GM18951 (cell line): ENCODE measurements around the gene INPP5D.
"Not testable (repeated sequence)": the region's sequence is repeated elsewhere in the genome, so short reads cannot be mapped to it uniquely, and the experiment has no call there.

Experiments used
- POLR2A ChIP-seq: IDR thresholded peaks from 4 replicates; pipeline ENCODE4 v1.6.1; 2011; ENCODE audit warnings: mild to moderate bottlenecking; ENCODE audit not compliant: insufficient read length, insufficient read depth; ENCODE audit errors: extremely low read depth
- in situ Hi-C: fragments of 300-500 bp; cut with MboI; formaldehyde crosslinking; loops from one replicate; pipeline ENCODE4 v1.12.0; 2022; ENCODE audit warnings: low sequenced_read_pairs, mixed read lengths, inconsistent platforms; ENCODE audit not compliant: unreplicated experiment

INPP5D gene

GRCh38 chr2:233059797-233060500 lies at the start of gene INPP5D:
Gene INPP5D (plus strand): TSS chr2:233060342. CDS start chr2:233060479, 137 bp downstream.
- TF ChIP-seq POLR2A: peak; percentile 92
- in situ Hi-C loops: no loop called here

DNA sequence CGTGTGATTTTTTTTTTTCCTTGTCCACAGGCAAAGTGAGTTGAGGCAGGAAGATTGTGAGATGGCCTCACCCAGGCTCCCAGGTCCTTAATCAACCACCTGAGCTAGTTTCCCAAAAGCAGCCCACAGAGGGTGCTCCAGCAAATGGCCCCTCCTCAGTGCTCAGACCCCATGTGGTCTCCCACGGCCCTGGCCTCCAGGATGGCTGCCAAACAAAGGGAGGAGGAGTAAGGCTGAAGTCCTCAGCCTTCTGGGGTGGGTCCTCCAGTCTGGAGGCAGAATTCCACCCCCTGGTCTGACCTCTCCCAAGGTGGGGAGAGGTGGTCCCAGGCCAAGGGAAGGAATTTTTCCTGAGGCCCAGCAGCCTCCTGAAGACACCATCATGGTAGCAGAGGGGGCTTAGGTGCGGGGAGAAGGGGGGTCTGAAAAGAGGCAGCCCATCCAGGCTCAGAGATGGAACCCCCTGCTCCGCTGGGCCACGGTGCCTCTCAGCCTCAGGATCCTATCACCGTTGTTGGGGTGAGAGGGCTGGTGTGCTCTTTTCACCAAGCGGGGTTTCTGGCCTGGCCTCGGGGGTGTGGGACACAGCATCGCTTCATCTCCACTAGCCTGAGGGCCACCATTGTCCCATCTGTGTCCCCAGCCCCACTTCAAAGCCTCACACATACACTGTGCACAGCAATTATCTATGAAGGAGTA lies 49.4 kb upstream of the INPP5D start:
- no peak for TF ChIP-seq POLR2A
- in situ Hi-C loops: no loop called here

DNA sequence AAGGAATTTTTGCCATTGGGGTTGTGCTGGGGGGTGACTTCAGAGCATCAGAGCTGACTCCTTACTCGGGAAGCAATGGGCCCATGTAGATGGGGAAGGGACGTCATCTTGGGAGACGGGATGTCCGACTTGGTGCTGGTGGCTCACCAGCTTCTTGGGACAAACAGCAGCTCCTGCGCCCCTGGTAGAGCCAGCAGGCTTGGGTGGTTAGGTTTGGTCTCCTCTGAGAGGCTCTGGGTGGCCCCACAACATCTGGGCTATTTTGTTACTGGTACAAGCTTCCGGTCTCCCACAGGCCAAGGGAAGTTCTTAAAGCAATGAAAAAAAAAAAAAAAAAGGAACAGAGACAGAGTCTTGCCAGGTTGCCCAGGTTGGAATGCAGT lies 48.9 kb upstream of the INPP5D start:
- in situ Hi-C loops: no loop called here
- TF ChIP-seq POLR2A: no peak

DNA sequence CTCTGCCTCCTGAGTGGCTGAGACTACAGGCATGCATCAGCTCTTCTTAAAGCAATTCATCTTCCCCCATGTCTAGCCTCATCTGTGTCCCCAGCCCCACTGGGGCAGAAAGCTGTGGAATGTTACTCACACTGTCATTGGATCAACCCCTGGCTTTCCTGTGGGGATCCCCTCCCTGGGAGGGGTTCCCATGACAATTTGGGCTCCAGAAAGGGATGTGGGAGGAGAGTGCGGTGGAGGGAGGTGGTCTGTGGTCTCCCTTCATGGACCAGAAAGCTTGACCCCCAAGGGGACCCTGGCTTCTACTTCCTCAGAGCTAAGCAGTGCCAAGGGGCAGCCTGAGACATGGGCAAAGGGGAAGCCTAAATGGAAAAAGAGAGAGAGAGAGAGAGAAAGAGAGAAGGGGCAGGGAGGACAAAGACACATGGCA lies 48.4 kb upstream of the INPP5D start:
- in situ Hi-C loops: no loop called here
- TF ChIP-seq POLR2A: no peak

DNA sequence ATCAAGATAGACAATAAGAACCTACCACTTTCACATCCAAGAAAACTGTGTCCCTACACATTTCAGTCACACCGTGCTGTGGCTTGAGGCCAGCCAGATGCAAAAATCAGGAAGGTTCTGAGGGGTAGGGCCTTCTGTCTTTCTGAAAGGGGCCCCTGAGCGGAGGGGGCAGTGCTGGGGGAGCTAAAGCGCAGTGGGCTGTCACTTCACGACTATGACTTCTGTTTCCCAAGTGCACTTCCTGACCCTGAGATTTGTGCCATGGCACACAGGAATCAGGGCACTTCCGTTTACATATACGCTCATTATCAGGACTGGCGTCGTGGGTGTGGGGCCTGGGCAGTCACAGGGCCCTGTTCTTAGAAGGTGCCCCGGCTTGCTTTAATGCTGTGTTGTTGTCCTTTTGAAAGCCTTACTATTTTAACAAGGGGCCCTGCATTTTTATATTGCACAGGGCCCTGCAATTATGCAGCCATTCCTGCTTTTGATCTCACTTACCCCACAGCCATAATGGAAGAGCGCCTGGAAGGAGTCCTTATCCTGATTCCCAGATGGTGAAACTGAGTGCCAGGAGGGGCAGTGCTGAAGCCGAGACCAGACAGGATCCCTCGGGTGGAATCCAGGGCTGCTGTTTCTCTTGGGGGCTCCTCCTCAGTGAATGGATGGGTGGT lies 47.7 kb upstream of the INPP5D start:
- in situ Hi-C loops: no loop called here
- no peak for TF ChIP-seq POLR2A

GRCh38 chr2:233013027-233013461 lies 47.1 kb upstream of the INPP5D start, which contains the start of gene NGEF:
Gene NGEF (minus strand): TSS chr2:233013256. CDS start chr2:232974890, 38,366 bp downstream.
- in situ Hi-C loops: no loop called here
- TF ChIP-seq POLR2A: no peak

DNA sequence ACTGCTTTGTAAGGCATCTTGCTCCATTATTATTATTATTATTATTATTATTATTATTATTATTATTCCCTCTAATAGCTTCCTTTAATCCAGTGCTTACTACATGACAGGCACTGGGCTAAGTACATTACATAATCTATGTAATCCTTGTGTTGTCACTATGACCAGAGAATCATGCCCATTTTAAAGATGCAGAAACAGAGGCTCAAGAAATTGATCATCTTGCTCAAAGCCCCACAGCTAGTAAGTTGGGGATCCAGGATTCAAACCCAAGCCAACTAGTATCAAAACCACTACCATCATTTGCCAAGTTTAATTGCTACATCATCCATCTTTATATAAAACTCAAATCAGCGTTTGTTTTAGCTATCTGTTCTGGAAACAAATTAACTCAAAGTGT lies 46.5 kb upstream of the INPP5D start:
- in situ Hi-C loops: no loop called here
- TF ChIP-seq POLR2A: no peak

DNA sequence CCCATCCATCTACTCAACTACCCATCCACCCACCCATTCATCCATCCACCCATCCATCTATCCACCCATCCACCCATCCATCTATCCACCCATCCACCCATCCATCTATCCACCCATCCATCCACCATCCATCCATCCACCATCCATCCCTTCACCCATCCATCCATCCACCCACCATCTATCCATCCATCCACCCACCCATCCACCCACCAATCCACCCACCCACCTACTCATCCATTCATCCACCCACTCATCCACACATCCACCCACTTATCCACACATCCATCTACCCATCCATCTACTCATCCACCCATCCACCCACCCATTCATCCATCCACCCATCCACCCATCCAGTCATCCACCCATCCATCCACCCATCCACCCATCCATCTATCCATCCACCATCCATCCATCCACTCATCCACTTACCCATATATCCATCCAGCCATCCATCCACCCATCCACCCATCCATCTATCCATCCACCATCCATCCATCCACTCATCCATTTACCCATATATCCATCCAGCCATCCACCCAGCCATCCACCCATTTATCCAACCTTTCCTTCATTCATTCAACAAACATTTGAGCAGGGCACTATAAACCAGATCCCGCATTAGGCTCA lies 45.0 kb upstream of the INPP5D start:
- no peak for TF ChIP-seq POLR2A
- in situ Hi-C loops: no loop called here

DNA sequence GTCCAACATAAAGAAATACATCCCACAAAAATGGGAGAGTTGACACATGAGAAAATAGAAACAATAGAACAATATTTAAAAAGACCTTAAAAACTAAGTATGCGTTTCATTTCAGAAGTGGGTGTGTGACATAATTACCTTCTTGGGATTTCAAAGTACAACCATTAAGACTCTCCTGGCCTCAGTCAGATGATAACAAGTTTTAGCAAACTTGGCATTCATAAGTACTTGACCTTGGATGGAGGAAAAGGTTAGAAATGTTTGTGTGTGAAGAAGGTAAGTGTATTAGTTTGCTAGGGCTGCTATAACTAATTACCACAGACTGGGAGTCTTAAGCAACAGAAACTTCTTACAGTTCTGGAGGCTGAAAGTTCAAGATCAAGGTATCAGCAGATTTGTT lies 42.2 kb upstream of the INPP5D start:
- TF ChIP-seq POLR2A: no peak
- in situ Hi-C loops: no loop called here

- in situ Hi-C loops: not testable (repeated sequence)
Observed at GRCh38 chr2:233019610-233020009, 40.5 kb upstream of the INPP5D start.

DNA sequence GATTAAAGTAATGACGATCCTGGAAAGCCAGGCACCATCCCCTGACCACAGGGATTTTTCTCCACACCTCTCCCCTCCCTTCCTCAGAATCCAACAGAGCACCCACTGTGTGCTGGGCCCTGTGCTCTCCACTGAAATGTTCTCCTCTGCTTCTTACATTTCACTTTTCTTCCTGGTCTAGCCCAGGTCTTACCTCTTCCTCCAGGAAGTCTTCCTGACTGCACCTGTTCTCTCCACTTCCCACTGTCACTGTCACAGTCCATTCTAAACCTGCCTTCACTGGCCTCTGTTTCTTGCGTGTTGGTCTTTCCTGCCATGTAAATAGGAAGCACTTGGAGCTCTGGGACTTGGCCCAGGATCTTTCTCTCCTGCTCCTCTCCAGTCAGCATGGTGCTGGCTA lies 39.7 kb upstream of the INPP5D start:
- in situ Hi-C loops: no loop called here
- no peak for TF ChIP-seq POLR2A

DNA sequence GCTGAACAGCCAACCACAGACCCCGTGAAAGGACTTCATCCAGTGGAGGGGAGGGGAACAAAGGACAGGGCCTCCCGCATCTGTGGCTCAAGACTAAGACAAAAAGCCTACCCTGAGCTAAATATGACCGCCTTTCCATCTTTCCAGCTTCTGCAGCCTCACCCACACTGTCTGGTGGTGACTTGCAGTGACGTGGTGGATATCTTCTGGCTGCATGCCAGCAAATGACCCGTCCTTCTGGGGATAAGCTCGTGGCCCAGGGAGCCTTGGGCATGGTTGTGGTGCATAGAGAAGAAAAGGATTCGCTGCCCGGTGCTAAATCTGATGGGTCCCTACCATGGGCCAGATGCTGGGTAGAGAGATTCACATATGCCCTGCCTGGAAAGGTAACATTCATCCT lies 38.4 kb upstream of the INPP5D start:
- in situ Hi-C loops: no loop called here
- TF ChIP-seq POLR2A: no peak

GRCh38 chr2:233022561-233022960 lies 37.6 kb upstream of the INPP5D start:
- TF ChIP-seq POLR2A: no peak
- in situ Hi-C loops: no loop called here
